Keratinocyte (primary cell): ENCODE results near the gene BRD7. TPM values are rescaled to one million over a fixed set of nuclear protein-coding genes. Genes with fewer than 3 reads are reported as not detected.
A peak's percentile ranks its signal among the peaks of the same experiment; 100 is the strongest.

ENCODE experiments used
- DNase-seq: peaks from one replicate; pipeline ENCODE4 v3.0.0-alpha.2; 2011; ENCODE audit warnings: low read depth, missing footprints, low spot score
- FAIRE-seq: peaks from 2 replicates; lab custom pipeline; 2011; peaks lifted over from hg19 to GRCh38; lab: Jason Lieb, UNC
- H2AFZ ChIP-seq: 2 replicates; pipeline ENCODE4 v1.6.0; 2012; ENCODE audit warnings: low read length, control low read depth, inconsistent platforms; ENCODE audit not compliant: control insufficient read depth
- H3K27ac ChIP-seq: 2 replicates; pipeline ENCODE4 v1.5.1; 2011; ENCODE audit warnings: low read length; ENCODE audit not compliant: control insufficient read depth, insufficient read depth
- H3K27me3 ChIP-seq: 3 replicates; pipeline ENCODE4 v1.6.0; 2011; ENCODE audit warnings: low read length; ENCODE audit not compliant: control insufficient read depth, insufficient read depth; ENCODE audit errors: extremely low read depth
- H3K36me3 ChIP-seq, 2 experiments: 2 replicates in 1 of 2; 3 replicates in 1 of 2; pipeline ENCODE4 v1.5.1; 2011; ENCODE audit warnings: low read length in 2 of 2, mild to moderate bottlenecking in 1 of 2; ENCODE audit not compliant: control insufficient read depth in 2 of 2, insufficient read depth in 2 of 2; ENCODE audit errors: extremely low read depth in 1 of 2
- H3K4me1 ChIP-seq: 3 replicates; pipeline ENCODE4 v1.5.1; 2011; ENCODE audit warnings: low read length; ENCODE audit not compliant: control insufficient read depth, insufficient read depth; ENCODE audit errors: extremely low read depth
- H3K4me2 ChIP-seq: 3 replicates; pipeline ENCODE4 v1.6.0; 2011; ENCODE audit warnings: low read depth, low read length; ENCODE audit not compliant: control insufficient read depth, insufficient read depth; ENCODE audit errors: extremely low read depth
- H3K4me3 ChIP-seq, 3 experiments: fragments of 200-600 bp in 1 of 3; sonication (generic) in 1 of 3; 2 replicates in 2 of 3; 3 replicates in 1 of 3; pipeline ENCODE4 v1.5.1; 2011 to 2016; ENCODE audit warnings: low read length in 3 of 3, mild to moderate bottlenecking in 3 of 3, control low read depth in 2 of 3, inconsistent platforms in 1 of 3, low read depth in 1 of 3, mixed read lengths in 1 of 3, mixed run types in 1 of 3, moderate library complexity in 1 of 3; ENCODE audit not compliant: control insufficient read depth in 2 of 3, insufficient read depth in 2 of 3; ENCODE audit errors: extremely low read depth in 1 of 3
- H3K79me2 ChIP-seq: 2 replicates; pipeline ENCODE4 v1.6.0; 2012; ENCODE audit warnings: low read length; ENCODE audit not compliant: control insufficient read depth, insufficient read depth
- H3K9ac ChIP-seq: 3 replicates; pipeline ENCODE4 v1.6.0; 2011; ENCODE audit warnings: low read length; ENCODE audit not compliant: control insufficient read depth, insufficient read depth; ENCODE audit errors: extremely low read depth
- H3K9me1 ChIP-seq: 3 replicates; pipeline ENCODE4 v1.6.0; 2011; ENCODE audit warnings: low read length; ENCODE audit not compliant: control insufficient read depth, insufficient read depth; ENCODE audit errors: extremely low read depth
- H3K9me3 ChIP-seq: 2 replicates; pipeline ENCODE4 v1.5.1; 2012; ENCODE audit warnings: low read depth, low read length; ENCODE audit not compliant: control insufficient read depth
- H4K20me1 ChIP-seq: 3 replicates; pipeline ENCODE4 v1.6.0; 2011; ENCODE audit warnings: low read length; ENCODE audit not compliant: control insufficient read depth, insufficient read depth; ENCODE audit errors: extremely low read depth
- CTCF ChIP-seq, 3 experiments: IDR thresholded peaks in 1 of 3; conservative IDR thresholded peaks in 1 of 3; optimal IDR thresholded peaks in 1 of 3; 2 replicates in 2 of 3; 3 replicates in 1 of 3; pipeline versions ENCODE3 to v1.5.1; 2011; ENCODE audit warnings: low read length in 3 of 3, mild to moderate bottlenecking in 3 of 3, moderate library complexity in 2 of 3, control low read depth in 1 of 3, inconsistent platforms in 1 of 3; ENCODE audit not compliant: insufficient read depth in 2 of 3; ENCODE audit errors: extremely low read depth in 1 of 3
- EZH2 ChIP-seq: IDR thresholded peaks from one replicate; pipeline ENCODE4 v1.6.1; 2012; ENCODE audit warnings: inconsistent platforms, mild to moderate bottlenecking, low read length, moderate library complexity
- dilution Hi-C: fragments of 300-500 bp; cut with MboI; formaldehyde crosslinking; loops from one replicate; pipeline ENCODE4 v1.7.0; 2020; ENCODE audit warnings: low sequenced_read_pairs; ENCODE audit not compliant: extremely low pct_ligation_motif_present
- polyA minus RNA-seq, 3 experiments: library from RNA; depleted of rRNA, polyadenylated mRNA; stranded (reverse); fragments of >200 nt; gene quantifications; 1 replicate in 1 of 3; 2 replicates in 1 of 3; 3 replicates in 1 of 3; pipeline ENCODE4 v1.2.3, GENCODE V29; 2011
- polyA plus RNA-seq, 5 experiments: library from polyadenylated mRNA; depleted of rRNA in 3 of 5; stranded (reverse) in 3 of 5; stranded (forward) in 1 of 5; unstranded in 1 of 5; fragments of >200 nt; gene quantifications; 1 replicate in 1 of 5; 2 replicates in 3 of 5; 3 replicates in 1 of 5; pipeline versions ENCODE4 v1.2.1 to v1.2.3, GENCODE V29; 2011 to 2012; ENCODE audit warnings: missing spikeins in 2 of 5, low read depth in 1 of 5, low replicate concordance in 1 of 5

BRD7 gene
- polyA plus RNA-seq = 44.0 to 66.6 TPM (median 47.8 TPM) in 3 replicates
- polyA plus RNA-seq (2011; ENCODE audit: low read depth) = 193 TPM
- 37.9 and 66.4 TPM in 2 replicates for polyA plus RNA-seq (2011; cell fraction: cytosol; rRNA removed)
- polyA plus RNA-seq (2011; cell fraction: nucleus; rRNA removed) = 37.3 and 43.2 TPM in 2 replicates
- polyA plus RNA-seq (2012; ENCODE audit: low replicate concordance) = 46.7 and 60.7 TPM in 2 replicates
- polyA minus RNA-seq = 23.2 to 70.3 TPM (median 29.4 TPM) in 3 replicates
- polyA minus RNA-seq (2011; cell fraction: cytosol; rRNA and poly(A)+ RNA removed) = 18.0 TPM
- 14.7 and 30.7 TPM in 2 replicates for polyA minus RNA-seq (2011; cell fraction: nucleus; rRNA and poly(A)+ RNA removed)

- TF ChIP-seq CTCF (optimal IDR thresholded peaks at IDR 0.05 in 1 of 3, IDR thresholded peaks at IDR 0.05 in 1 of 3, conservative IDR thresholded peaks at IDR 0.05 in 1 of 3; ENCODE audit: extremely low read depth in 1 of 3, insufficient read depth in 2 of 3, low read length in 3 of 3) = peak in 2 of 3 experiments; percentile 32 to 70
- no peak for TF ChIP-seq EZH2
- dilution Hi-C loops = no loop called here
- H3K27ac ChIP-seq = peak within 1 kb of the TSS; percentile 80
- peaks cover 11% of the 10 kb centered on the region for H3K4me1 ChIP-seq
- H4K20me1 ChIP-seq = no peaks in the 10 kb centered on the region
- DNase-seq = no peak
- H3K36me3 ChIP-seq = peaks cover 7 to 9% of the 10 kb centered on the region in 2 experiments
- peak within 1 kb of the TSS; percentile 84 for H3K9ac ChIP-seq
- H3K9me3 ChIP-seq = no peaks in the 10 kb centered on the region
- peaks cover 42% of the 10 kb centered on the region for H3K79me2 ChIP-seq
- no peaks in the 10 kb centered on the region for H3K27me3 ChIP-seq
- no peak for FAIRE-seq
- peak within 1 kb of the TSS; percentile 93 for H3K4me2 ChIP-seq
- peak within 1 kb of the TSS; percentile 96 for H2AFZ ChIP-seq
- no peaks in the 10 kb centered on the region for H3K9me1 ChIP-seq
- H3K4me3 ChIP-seq = peak within 1 kb of the TSS; percentile 64 to 86 (median 78)
Observed at GRCh38 chr16:50368410-50369132, at the start of gene BRD7. Gene BRD7 (minus strand): TSS chr16:50368988. CDS start chr16:50368774, 214 bp downstream.

- Histone ChIP-seq H2AFZ (no peak overlapping the region), H3K9me1 (no peaks in the 10 kb centered on the region), H3K4me1 (no peaks in the 10 kb centered on the region), H4K20me1 (no peaks in the 10 kb centered on the region), H3K27ac (no peak overlapping the region), H3K27me3 (no peaks in the 10 kb centered on the region), H3K4me2 (no peak overlapping the region), H3K9ac (no peak overlapping the region), H3K79me2 (no peaks in the 10 kb centered on the region), H3K4me3 (no peak overlapping the region), H3K9me3 (peaks cover 4% of the 10 kb centered on the region), H3K36me3 (no peaks in the 10 kb centered on the region)
- FAIRE-seq (no peak), DNase-seq (no peak)
- dilution Hi-C loops = no loop called here
- TF ChIP-seq EZH2 = no peak
- TF ChIP-seq CTCF (optimal IDR thresholded peaks at IDR 0.05 in 1 of 3, IDR thresholded peaks at IDR 0.05 in 1 of 3, conservative IDR thresholded peaks at IDR 0.05 in 1 of 3; ENCODE audit: extremely low read depth in 1 of 3, insufficient read depth in 2 of 3, low read length in 3 of 3) = no peak
Observed at GRCh38 chr16:50416388-50416787, 47.6 kb upstream of the BRD7 start.
